ENCODE data around the gene HSPB8.

HSPB8 gene, protein sequence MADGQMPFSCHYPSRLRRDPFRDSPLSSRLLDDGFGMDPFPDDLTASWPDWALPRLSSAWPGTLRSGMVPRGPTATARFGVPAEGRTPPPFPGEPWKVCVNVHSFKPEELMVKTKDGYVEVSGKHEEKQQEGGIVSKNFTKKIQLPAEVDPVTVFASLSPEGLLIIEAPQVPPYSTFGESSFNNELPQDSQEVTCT

DNA sequence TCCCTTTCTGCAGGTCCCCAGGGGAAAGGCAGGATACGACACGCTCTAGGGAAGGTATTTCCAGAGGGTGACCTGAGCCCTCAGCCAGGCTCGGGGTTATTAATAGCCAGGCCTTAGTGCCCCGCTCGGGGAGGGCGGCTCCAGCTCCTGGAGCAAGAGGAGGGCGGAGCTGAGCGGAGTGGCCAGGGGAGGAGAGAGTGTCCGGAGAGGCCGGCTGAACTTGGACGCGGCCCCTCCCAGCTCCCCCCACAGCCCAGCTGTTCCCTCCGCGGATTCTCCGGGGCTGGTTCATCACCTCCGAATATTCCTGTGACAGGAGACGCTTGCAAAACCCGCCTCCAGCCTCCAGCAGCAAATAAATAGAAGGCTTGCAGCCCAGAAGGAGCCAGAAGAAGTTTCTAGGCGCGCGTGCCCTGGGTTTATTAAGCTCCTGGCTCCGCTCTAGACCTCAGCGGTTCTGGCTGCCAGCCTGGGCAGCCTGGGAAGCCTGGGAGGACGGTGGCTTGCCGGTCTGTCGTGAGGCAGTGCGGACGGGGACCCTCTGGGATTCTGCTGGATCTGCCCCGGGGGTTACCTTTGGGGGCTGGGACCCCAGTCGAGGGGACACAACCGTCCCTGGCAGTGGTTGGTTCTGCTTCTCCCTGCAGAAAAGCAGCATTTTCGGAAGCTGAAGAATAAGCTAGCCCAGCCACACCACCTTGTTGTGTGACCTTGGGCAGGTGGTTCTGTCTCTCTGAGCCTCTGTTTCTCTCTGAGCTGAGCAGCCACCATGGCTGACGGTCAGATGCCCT is at the start of gene HSPB8:
HSPB8 (plus strand) TSS at position 388 of the 791 bp plus-strand sequence; CDS start at position 770, 382 bp downstream.
- TF ChIP-seq, protein P1, sequence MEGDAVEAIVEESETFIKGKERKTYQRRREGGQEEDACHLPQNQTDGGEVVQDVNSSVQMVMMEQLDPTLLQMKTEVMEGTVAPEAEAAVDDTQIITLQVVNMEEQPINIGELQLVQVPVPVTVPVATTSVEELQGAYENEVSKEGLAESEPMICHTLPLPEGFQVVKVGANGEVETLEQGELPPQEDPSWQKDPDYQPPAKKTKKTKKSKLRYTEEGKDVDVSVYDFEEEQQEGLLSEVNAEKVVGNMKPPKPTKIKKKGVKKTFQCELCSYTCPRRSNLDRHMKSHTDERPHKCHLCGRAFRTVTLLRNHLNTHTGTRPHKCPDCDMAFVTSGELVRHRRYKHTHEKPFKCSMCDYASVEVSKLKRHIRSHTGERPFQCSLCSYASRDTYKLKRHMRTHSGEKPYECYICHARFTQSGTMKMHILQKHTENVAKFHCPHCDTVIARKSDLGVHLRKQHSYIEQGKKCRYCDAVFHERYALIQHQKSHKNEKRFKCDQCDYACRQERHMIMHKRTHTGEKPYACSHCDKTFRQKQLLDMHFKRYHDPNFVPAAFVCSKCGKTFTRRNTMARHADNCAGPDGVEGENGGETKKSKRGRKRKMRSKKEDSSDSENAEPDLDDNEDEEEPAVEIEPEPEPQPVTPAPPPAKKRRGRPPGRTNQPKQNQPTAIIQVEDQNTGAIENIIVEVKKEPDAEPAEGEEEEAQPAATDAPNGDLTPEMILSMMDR (conservative IDR thresholded peaks at IDR 0.05; ENCODE audit: low read depth, low read length) = no peak
- no peaks in the 10 kb centered on the region for H4K20me1 ChIP-seq (ENCODE audit: insufficient read depth)
- no peak within 1 kb of the TSS for H3K9ac ChIP-seq
- H3K4me1 ChIP-seq (ENCODE audit: low read depth, poor library complexity, severe bottlenecking) = no peaks in the 10 kb centered on the region
- no peaks in the 10 kb centered on the region for H3K27me3 ChIP-seq (ENCODE audit: insufficient read depth, low read depth)
- H3K36me3 ChIP-seq (ENCODE audit: insufficient read depth) = no peaks in the 10 kb centered on the region
- H2AFZ ChIP-seq (ENCODE audit: low read depth) = no peak within 1 kb of the TSS
- H3K4me3 ChIP-seq (IDR thresholded peaks at IDR 0.05; ENCODE audit: insufficient read depth, low read depth, low read length) = no peak within 1 kb of the TSS
- no peaks in the 10 kb centered on the region for H3K79me2 ChIP-seq (ENCODE audit: insufficient read depth, low read depth)
- no peak within 1 kb of the TSS for H3K27ac ChIP-seq
- H3K4me2 ChIP-seq = no peak within 1 kb of the TSS

DNA sequence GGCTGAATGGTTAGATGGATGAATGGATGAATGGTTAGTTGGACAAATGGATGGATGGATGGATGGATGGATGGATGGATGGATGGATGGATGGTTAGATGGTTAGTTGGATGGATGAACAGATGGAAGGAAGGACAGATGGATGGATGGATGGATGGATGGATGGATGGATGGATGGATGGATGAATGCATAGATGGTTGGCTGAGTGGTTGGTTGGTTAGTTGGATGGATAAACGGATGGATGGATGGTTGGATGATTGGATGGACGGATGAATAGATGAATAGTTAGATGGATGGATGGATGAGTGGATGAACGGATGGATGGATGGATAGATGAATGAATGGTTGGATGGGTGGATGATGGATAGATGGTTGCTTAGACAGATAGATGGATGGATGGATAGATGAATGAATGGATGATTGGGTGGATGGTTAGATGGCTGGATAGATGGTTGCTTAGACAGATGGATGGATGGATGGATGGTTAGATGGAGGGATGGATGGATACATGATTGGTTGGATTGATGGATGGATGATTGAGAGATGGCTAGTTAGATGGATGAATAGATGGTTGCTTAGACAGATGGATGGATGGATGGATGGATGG is 48.8 kb upstream of the HSPB8 start:
- TF ChIP-seq, protein P1 (conservative IDR thresholded peaks at IDR 0.05; ENCODE audit: low read depth, low read length) = no peak

DNA sequence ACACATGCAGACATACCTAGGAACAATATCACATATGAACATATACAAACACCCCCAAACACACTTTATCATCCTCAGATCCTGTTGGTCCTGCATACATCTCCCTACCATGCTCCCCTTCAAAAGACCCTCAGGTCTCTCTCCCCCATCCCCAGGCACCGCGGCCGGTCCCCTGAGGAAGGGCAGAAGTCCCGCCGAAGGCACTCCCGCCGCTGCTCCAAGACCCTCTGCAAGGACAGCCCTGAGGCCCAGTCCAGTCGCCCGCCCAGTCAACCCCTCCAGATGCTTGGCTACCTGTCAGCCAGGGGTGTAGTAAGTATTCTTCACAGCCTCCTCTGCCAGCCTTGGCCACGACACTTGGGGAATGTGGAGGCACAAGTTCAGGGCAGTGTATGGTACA is 48.2 kb upstream of the HSPB8 start:
- Histone ChIP-seq H3K4me3 (IDR thresholded peaks at IDR 0.05; ENCODE audit: insufficient read depth, low read depth, low read length) (no peak overlapping the region), H3K9ac (no peak overlapping the region), H2AFZ (ENCODE audit: low read depth) (no peak overlapping the region), H3K36me3 (ENCODE audit: insufficient read depth) (no peaks in the 10 kb centered on the region), H3K4me2 (no peak overlapping the region), H4K20me1 (ENCODE audit: insufficient read depth) (no peaks in the 10 kb centered on the region), H3K27ac (no peak overlapping the region), H3K79me2 (ENCODE audit: insufficient read depth, low read depth) (no peaks in the 10 kb centered on the region), H3K4me1 (ENCODE audit: low read depth, poor library complexity, severe bottlenecking) (no peaks in the 10 kb centered on the region), H3K27me3 (ENCODE audit: insufficient read depth, low read depth) (no peaks in the 10 kb centered on the region)
- TF ChIP-seq, protein P1 (conservative IDR thresholded peaks at IDR 0.05; ENCODE audit: low read depth, low read length) = no peak

More for the DNA sequence above, 48.8 kb upstream of the HSPB8 start:
- no peaks in the 10 kb centered on the region for H4K20me1 ChIP-seq (ENCODE audit: insufficient read depth)
- H3K79me2 ChIP-seq (ENCODE audit: insufficient read depth, low read depth) = no peaks in the 10 kb centered on the region
- no peak overlapping the region for H3K4me2 ChIP-seq
- no peaks in the 10 kb centered on the region for H3K27me3 ChIP-seq (ENCODE audit: insufficient read depth, low read depth)
- no peak overlapping the region for H3K27ac ChIP-seq
- H3K4me1 ChIP-seq (ENCODE audit: low read depth, poor library complexity, severe bottlenecking) = no peaks in the 10 kb centered on the region
- H2AFZ ChIP-seq (ENCODE audit: low read depth) = no peak overlapping the region
- H3K9ac ChIP-seq = no peak overlapping the region
- no peak overlapping the region for H3K4me3 ChIP-seq (IDR thresholded peaks at IDR 0.05; ENCODE audit: insufficient read depth, low read depth, low read length)
- no peaks in the 10 kb centered on the region for H3K36me3 ChIP-seq (ENCODE audit: insufficient read depth)

DNA sequence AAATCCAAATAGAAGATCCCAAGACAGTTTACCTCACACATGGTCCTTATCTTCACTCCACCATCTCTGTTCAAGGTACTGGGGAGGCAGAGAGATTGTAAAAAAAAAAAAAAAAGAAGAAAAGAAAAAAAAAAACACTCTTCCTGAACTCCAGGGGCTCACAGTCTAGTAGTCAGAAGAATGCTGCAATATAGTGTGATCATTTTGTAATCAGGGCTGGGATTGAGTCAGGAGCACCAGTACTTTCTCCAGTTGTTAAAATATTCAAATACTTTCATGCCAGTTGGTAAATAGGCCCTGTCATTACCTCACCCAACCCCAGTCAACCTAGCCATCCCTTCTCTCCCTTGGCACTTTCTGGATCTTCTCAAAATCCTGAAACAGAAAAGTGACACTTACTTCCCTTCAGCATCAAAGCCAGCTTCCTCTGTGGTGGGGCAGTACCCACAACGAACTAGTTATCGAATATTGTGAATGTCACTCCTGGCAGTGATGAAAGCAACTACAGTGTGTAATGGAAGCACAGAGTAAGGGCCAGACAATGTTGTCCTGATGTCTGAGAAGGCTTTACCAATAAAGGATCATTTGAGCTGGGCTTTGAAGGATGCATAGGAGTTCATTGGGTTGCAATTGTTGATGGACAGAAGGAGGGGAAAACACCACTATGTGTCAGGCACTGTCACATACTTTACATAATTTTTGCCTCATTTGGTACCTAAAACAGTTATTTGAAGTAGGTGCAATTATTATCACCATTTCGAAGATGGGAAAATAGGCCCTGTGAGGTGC is 44.3 kb upstream of the HSPB8 start:
- no peak overlapping the region for H3K4me2 ChIP-seq
- H3K36me3 ChIP-seq (ENCODE audit: insufficient read depth) = no peaks in the 10 kb centered on the region
- TF ChIP-seq, protein P1 (conservative IDR thresholded peaks at IDR 0.05; ENCODE audit: low read depth, low read length) = no peak
- no peaks in the 10 kb centered on the region for H3K4me1 ChIP-seq (ENCODE audit: low read depth, poor library complexity, severe bottlenecking)
- H2AFZ ChIP-seq (ENCODE audit: low read depth) = no peak overlapping the region
- H3K4me3 ChIP-seq (IDR thresholded peaks at IDR 0.05; ENCODE audit: insufficient read depth, low read depth, low read length) = no peak overlapping the region
- no peaks in the 10 kb centered on the region for H4K20me1 ChIP-seq (ENCODE audit: insufficient read depth)
- H3K27ac ChIP-seq = no peak overlapping the region
- H3K9ac ChIP-seq = no peak overlapping the region
- H3K27me3 ChIP-seq (ENCODE audit: insufficient read depth, low read depth) = no peaks in the 10 kb centered on the region
- H3K79me2 ChIP-seq (ENCODE audit: insufficient read depth, low read depth) = no peaks in the 10 kb centered on the region

All from KMS-11 (cell line).